Suppressor macrophage treated with lipopolysaccharide for 4 hours (primary cell): Measurements from ENCODE around the gene ANKRD40CL.
A peak's percentile ranks its signal among the peaks of the same experiment; 100 is the strongest.
"Not testable (repeated sequence)": the region's sequence is repeated elsewhere in the genome, so short reads cannot be mapped to it uniquely, and the experiment has no call there.

ENCODE experiments used
- DNase-seq: peaks from one replicate; pipeline ENCODE4 v3.0.0-alpha.2; 2020

Gene ANKRD40CL, protein sequence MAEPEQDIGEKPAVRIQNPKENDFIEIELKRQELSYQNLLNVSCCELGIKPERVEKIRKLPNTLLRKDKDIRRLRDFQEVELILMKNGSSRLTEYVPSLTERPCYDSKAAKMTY

GRCh38 chr17:50767446-50767845 is at the start of gene ANKRD40CL:
Gene ANKRD40CL (minus strand): TSS chr17:50767518. CDS start chr17:50766913, 605 bp downstream.
- DNase-seq = no peak

DNA sequence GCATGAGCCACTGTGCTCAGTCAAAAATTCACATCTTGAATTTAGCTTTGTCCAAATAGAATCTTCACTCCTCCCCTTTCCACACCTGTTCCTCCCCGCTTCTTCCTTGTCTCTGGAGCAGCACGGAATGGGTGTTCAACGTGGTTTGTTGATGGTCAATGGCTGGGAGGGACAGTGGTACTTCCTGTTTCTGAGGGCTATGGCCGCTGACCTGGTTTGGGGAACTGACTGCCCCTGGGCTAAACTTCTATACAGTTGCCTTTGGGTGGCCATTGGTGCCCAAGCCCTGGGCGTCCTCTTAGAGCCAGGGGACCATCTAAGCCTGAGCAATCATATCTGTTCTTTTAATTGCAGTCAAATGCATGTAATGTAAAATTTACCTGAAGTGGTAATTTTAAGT is 49.0 kb upstream of the ANKRD40CL start:
- DNase-seq = peak; percentile 27

DNA sequence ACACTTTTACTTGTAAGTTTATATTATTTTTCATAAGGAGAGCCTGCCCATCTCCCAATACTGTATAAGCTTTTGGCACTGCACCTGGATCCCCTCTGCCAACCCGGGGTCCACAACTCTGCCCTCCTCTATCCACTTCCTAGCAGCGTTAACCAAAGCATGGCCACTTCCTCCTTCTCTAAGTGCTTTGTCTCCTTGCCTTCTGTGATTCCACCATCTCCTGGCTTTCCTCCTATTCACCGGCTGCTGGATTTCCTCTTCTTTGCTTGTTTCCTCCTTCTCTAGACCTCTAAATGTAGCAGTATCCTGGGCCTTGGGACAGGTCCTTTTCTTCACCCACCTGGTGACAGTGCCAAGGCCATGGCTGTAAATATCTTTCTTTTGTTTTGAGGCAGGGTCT is 48.1 kb upstream of the ANKRD40CL start:
- DNase-seq = no peak

- DNase-seq = no peak
These were observed 46.3 kb upstream of the ANKRD40CL start for GRCh38 chr17:50813583-50813982.

DNA sequence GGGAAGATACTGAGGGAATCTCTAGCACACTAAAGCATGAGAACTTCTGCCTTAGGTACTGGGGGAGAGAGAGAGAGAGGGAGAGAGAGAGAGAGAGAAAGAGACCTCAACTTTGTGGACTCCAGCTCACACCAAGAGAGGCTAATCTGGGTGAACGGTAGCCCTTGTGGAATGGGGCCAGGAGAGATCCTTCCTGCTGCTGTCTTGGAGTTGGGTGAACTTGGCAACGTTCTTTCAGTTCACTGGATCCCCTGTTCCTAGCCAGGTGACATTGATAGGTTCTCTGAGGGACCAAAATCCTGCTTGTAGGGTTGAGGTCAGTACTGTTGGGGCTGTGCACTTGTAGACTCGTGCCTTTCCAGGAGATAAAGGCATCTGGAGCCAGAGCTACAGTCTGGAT is 41.6 kb upstream of the ANKRD40CL start:
- DNase-seq = no peak

DNA sequence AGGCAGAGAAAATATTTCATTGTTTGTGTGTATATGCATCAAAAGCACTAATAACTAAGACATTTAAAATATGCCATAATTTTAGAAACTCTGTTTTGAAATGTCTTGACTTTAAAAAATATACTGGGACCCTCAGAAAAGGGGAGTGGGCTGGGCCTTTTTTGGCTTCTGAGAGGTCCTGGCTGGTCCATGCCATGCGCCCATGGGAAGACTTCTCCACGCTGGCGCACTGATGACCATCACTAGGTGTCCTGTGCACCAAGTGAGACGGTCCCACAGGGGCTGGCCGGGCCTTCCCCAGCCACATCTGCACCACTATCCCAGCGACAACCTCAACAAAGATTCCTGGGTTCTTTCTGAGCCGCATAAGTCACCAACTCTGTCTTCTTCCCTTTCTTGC is 41.1 kb upstream of the ANKRD40CL start:
- no peak for DNase-seq

GRCh38 chr17:50807675-50808074 is 40.4 kb upstream of the ANKRD40CL start:
- DNase-seq = no peak

DNA sequence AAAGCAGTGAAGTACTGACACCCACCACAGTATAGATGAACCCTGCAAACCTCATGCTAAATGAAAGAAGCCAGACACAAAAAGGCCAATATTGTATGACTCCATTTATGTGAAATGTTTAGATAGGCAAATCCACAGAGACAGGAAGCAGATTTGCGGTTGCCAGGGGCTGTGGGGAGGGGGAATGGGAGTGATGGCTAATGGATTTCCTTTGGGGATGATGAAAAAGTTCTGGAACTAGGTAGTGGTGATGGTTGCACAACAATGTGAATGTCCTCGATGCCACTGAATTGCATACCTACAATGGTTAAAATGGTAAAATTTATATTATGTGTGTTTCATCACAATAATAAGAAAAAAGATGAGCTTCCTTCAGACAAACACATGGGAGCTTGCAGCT is 39.7 kb upstream of the ANKRD40CL start:
- DNase-seq = no peak

DNA sequence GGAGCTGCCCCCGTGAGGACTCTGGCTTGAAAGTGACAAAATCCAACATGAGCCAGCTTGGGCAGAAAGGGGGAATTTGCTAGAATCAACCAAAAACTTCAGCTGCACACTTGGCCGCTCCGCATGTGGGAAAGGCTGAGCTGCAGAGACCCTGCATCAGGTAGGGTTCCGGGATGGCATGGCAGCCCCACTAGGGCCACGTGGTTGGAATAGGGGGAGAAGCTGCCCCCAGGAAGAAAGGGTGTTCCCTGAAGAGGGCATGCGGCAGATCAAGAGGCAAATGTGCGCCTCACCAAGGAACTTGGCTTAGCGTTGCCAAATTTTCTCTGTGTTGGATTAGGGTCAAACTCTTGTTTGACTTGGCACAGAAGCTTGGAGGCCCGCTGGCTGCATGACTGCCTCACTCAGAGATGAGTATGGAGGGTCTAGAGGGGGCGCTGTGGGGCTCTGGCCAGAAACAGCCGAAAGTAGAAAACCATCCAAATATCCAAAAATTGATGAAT is 38.9 kb upstream of the ANKRD40CL start:
- DNase-seq = no peak

- DNase-seq = no peak
These were observed 38.2 kb upstream of the ANKRD40CL start for GRCh38 chr17:50805486-50805885.

DNA sequence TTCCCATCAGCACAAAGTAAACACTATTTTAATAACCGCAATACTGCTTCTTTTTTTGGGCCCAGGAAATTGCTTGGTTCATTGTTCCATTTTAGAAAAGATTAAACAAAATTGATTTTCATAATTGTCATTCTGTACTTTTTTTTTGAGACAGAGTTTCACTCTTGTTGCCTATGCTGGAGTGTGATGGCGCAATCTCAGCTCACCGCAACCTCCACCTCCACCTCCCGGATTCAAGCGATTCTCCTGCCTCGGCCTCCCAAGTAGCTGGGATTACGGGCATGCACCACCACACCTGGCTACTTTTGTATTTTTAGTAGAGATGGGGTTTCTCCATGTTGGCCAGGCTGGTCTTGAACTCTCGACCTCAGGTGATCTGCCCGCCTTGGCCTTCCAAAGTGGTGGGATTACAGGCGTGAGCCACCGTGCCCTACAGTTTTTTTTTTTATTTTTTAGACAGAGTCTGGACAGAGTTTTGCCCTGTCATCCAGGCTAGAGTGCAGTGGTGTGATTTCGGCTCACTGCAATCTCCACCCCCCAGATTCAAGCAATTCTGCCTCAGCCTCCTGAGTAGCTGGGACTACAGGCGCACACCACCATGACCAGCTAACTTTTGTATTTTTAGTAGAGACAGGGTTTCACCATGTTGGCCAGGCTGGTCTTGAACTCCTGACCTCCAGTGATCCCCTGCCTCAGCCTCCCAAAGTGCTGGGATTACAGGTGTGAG is 37.6 kb upstream of the ANKRD40CL start:
- DNase-seq = not testable (repeated sequence)

- DNase-seq = no peak
These were observed 36.4 kb upstream of the ANKRD40CL start for GRCh38 chr17:50803676-50804075.

DNA sequence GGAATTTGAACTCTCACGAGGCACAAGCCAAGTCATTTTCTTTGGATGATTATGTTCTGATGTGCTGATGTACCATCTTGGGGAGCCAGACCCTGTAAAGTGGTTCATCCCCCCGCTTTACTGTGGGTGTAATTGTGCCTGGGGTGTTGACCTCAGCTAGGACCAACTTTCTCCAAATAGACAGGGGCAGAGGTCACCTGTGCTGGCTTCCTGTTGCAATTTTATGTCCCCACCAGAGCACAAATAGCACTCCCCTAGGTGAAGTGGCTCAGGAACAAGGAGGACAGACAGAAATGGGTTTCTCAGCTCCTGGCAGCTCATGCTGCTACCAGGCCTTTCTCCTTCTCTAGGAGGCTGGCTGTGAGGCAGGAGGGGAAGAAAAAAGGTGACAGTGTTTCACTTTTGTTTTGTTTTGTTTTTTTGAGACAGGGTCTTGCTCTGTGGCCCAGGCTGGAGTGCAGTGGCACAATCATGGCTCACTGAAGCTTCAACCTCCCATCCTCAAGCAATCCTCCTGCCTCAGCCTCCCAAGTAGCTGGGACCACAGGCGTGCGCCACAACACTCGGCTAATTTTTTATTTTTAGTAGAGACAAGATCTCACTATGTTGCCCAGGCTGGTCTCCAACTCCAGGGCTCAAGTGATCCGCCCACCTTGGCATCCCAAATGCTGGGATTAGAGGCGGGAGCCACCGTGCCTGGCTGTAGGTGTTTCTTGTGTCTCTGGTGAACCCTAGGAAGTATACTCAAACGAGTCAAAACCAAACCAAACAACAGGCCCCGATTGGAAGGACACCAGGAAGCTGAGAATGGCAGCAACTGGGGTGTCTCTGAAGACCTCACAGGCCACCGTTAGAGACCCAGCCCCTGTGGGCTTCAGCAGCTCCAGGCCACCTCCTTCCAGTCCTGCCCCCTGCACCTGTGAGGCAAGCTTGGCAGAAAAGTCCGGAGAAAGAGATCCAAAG is 35.6 kb upstream of the ANKRD40CL start:
- no peak for DNase-seq

GRCh38 chr17:50800196-50800700 is 32.9 kb upstream of the ANKRD40CL start:
- no peak for DNase-seq

DNA sequence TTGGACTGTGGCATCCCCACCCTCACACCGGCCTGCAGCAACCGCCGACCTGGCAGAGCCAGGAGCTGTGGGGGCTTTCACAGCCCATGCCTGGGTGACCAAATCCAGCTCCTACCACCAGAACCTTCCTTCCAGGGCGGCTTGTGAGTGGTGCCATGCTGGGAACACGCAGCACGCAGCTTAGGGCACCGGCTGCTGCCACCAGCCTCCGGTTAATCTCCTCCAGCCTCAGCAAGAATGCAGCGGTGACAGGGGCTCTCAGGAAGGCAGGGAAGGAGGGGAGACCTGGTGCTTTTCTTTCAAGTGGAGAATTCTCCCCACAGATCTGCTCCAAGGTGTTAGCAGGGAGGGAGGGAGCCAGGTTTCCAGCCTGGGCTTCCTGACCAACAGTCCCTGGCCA is 32.3 kb upstream of the ANKRD40CL start:
- no peak for DNase-seq

- DNase-seq = no peak
These were observed 31.3 kb upstream of the ANKRD40CL start for GRCh38 chr17:50798424-50799288.

- peak; percentile 45 for DNase-seq
These were observed 30.0 kb upstream of the ANKRD40CL start for GRCh38 chr17:50797135-50797810.

GRCh38 chr17:50794361-50794760 is 27.0 kb upstream of the ANKRD40CL start:
- no peak for DNase-seq

DNA sequence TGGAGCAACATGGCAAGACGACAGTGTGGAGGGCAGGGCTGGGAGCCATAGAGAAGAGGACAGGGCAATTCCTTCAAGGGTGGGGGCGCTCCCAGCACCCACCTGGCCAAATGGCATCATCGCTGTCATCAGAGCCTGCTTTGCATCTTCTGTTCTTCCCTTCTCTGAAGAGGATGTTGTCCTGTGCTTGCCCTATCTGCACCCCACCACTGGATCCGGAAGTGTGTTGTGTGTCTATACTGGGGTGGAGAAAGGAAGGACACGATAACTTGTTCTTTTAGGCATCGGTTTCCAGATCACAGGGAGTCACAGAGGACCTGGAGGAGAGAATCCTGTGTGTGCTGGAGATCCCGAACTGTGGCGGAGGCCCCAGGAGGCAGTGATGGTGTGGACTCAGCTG is 25.7 kb upstream of the ANKRD40CL start:
- no peak for DNase-seq

- DNase-seq = no peak
These were observed 24.8 kb upstream of the ANKRD40CL start for GRCh38 chr17:50792132-50792531.

- no peak for DNase-seq
These were observed 23.3 kb upstream of the ANKRD40CL start for GRCh38 chr17:50790618-50791017.

GRCh38 chr17:50787106-50787505 is 19.8 kb upstream of the ANKRD40CL start:
- DNase-seq = no peak
